GM12878 (cell line): ENCODE measurements around the gene ZFP91. TPM values are rescaled to one million over a fixed set of nuclear protein-coding genes. Genes with fewer than 3 reads are reported as not detected.

Experiments used
- ATF3 ChIP-seq: IDR thresholded peaks from 2 replicates; pipeline ENCODE4 v1.6.1; 2011; ENCODE audit warnings: low read depth, mild to moderate bottlenecking, low read length, moderate library complexity, borderline replicate concordance; ENCODE audit errors: extremely low read depth
- CEBPZ ChIP-seq: fragments of 150-350 bp; IDR thresholded peaks from 2 replicates; pipeline ENCODE4 v1.6.1; 2016; ENCODE audit warnings: low read depth, low read length
- IKZF2 ChIP-seq, 2 experiments: fragments of 450-650 bp; IDR thresholded peaks; 2 replicates each; pipeline ENCODE4 v1.6.1; 2017; ENCODE audit warnings: mild to moderate bottlenecking in 2 of 2, moderate library complexity in 2 of 2
- IRF3 ChIP-seq: fragments of 450-650 bp; IDR thresholded peaks from 2 replicates; pipeline ENCODE4 v1.6.1; 2014; ENCODE audit warnings: mild to moderate bottlenecking
- IRF5 ChIP-seq: fragments of 450-650 bp; IDR thresholded peaks from 2 replicates; pipeline ENCODE4 v1.6.1; 2017; ENCODE audit warnings: borderline replicate concordance
- NKRF ChIP-seq: fragments of 450-650 bp; conservative IDR thresholded peaks from 2 replicates; pipeline ENCODE4 v1.6.1; 2017; ENCODE audit warnings: mild to moderate bottlenecking, moderate library complexity
- NR2C1 ChIP-seq: fragments of 450-650 bp; IDR thresholded peaks from 2 replicates; pipeline ENCODE4 v1.6.1; 2017; ENCODE audit warnings: antibody characterized with exemption, mild to moderate bottlenecking, moderate library complexity
- NR2F1 ChIP-seq: fragments of 450-650 bp; conservative IDR thresholded peaks from 2 replicates; pipeline ENCODE4 v1.6.1; 2017; ENCODE audit warnings: mild to moderate bottlenecking
- RB1 ChIP-seq: fragments of 450-650 bp; formaldehyde crosslinking; IDR thresholded peaks from 2 replicates; pipeline ENCODE4 v1.6.1; 2017; ENCODE audit warnings: mild to moderate bottlenecking, borderline replicate concordance
- SREBF2 ChIP-seq: IDR thresholded peaks from 2 replicates; pipeline ENCODE4 v1.6.1; 2012; ENCODE audit warnings: mild to moderate bottlenecking, low read length
- SRF ChIP-seq, 2 experiments: IDR thresholded peaks; 2 replicates each; pipeline ENCODE4 v1.6.1; 2011; ENCODE audit warnings: low read depth in 2 of 2, low read length in 2 of 2, mild to moderate bottlenecking in 1 of 2, moderate library complexity in 1 of 2
- ZBTB4 ChIP-seq: fragments of 450-650 bp; formaldehyde crosslinking; IDR thresholded peaks from 2 replicates; pipeline ENCODE4 v1.4.0; 2022; ENCODE audit warnings: mild to moderate bottlenecking, moderate library complexity
- ZNF207 ChIP-seq: fragments of 450-650 bp; IDR thresholded peaks from 2 replicates; pipeline ENCODE4 v1.6.1; 2014; ENCODE audit warnings: antibody characterized with exemption, mild to moderate bottlenecking, borderline replicate concordance
- ZNF217 ChIP-seq: fragments of 450-650 bp; IDR thresholded peaks from 2 replicates; pipeline ENCODE4 v1.6.1; 2017; ENCODE audit warnings: antibody characterized with exemption, mild to moderate bottlenecking
- ZNF24 ChIP-seq: fragments of 450-650 bp; IDR thresholded peaks from 2 replicates; pipeline ENCODE4 v1.6.1; 2017; ENCODE audit warnings: antibody characterized with exemption, mild to moderate bottlenecking
- polyA plus RNA-seq, 11 experiments: library from polyadenylated mRNA; depleted of rRNA in 4 of 11; unstranded in 6 of 11; stranded (reverse) in 5 of 11; fragments of >200 nt; fragmentation: Nextera tagmentation in 4 of 11; fragmentation: Illumina TruSeq in 1 of 11; extraction: Ambion mirVana in 4 of 11; extraction: Trizol in 1 of 11; gene quantifications; 1 replicate in 1 of 11; 2 replicates in 10 of 11; pipeline versions ENCODE4 v1.2.1 to v1.2.3, GENCODE V29; 2011 to 2016; ENCODE audit warnings: inconsistent platforms in 2 of 11, missing spikeins in 2 of 11, low read depth in 1 of 11
- total RNA-seq, 4 experiments: library from RNA; depleted of rRNA in 3 of 4; stranded (reverse); fragments of >200 nt in 3 of 4; fragmentation: Illumina TruSeq in 1 of 4; extraction: Trizol in 1 of 4; gene quantifications; 2 replicates each; pipeline versions ENCODE4 v1.2.1 to v1.2.3, GENCODE V29; 2013 to 2021

Gene ZFP91
- total and polyA plus RNA-seq, 10 of the 15 experiments (the other 5 are each of a cell fraction or from before 2014, with no cell fraction given) = 12.9 to 54.1 (median 31.7) TPM

GRCh38 chr11:58578136-58578634, 678 bp upstream of the ZFP91 start (continued):
- TF ChIP-seq IRF5 (no peak), NR2F1 (no peak), NR2C1 (peak; percentile 98), CEBPZ (no peak), IKZF2 (IDR thresholded peaks at IDR 0.05) (peak in 1 of 2 experiments; percentile 64; a peak in 3 of 4 replicates), NKRF (no peak), IRF3 (no peak), ATF3 (peak; percentile 44; the same call in 1 of the 2 replicates), SREBF2 (no peak), ZNF217 (no peak), ZNF207 (no peak; the same call in 1 of the 2 replicates), ZBTB4 (CRISPR knock-in tag) (no peak), SRF (IDR thresholded peaks at IDR 0.05; ENCODE audit: low read depth in 2 of 2, low read length in 2 of 2) (no peak), ZNF24 (no peak), RB1 (no peak)
